H9 (cell line): ENCODE data around the gene QDPR. TPM values are rescaled to one million over a fixed set of nuclear protein-coding genes. Genes with fewer than 3 reads are reported as not detected.

ENCODE experiments used
- DNase-seq: peaks from one replicate; pipeline ENCODE4 v3.0.0-alpha.2; 2017
- H2AFZ ChIP-seq: one replicate; pipeline ENCODE4 v1.6.1; 2013; ENCODE audit warnings: mild to moderate bottlenecking, low read length, control low read depth, moderate library complexity
- H2AK5ac ChIP-seq: 2 replicates; pipeline ENCODE4 v1.6.1; 2013; ENCODE audit warnings: low read length, control low read depth, mixed read lengths; ENCODE audit not compliant: insufficient read length
- H2BK120ac ChIP-seq: one replicate; pipeline ENCODE4 v1.6.1; 2013; ENCODE audit warnings: low read depth, mild to moderate bottlenecking, low read length, control low read depth, inconsistent platforms; ENCODE audit not compliant: poor library complexity, severe bottlenecking
- H2BK12ac ChIP-seq: 2 replicates; pipeline ENCODE4 v1.6.1; 2013; ENCODE audit warnings: low read length, control low read depth, mixed read lengths, low read depth; ENCODE audit not compliant: insufficient read length
- H2BK15ac ChIP-seq: 2 replicates; pipeline ENCODE4 v1.6.1; 2013; ENCODE audit warnings: low read depth, low read length, control low read depth
- H2BK20ac ChIP-seq: one replicate; pipeline ENCODE4 v1.6.1; 2013; ENCODE audit warnings: low read depth, mild to moderate bottlenecking, low read length, control low read depth, inconsistent platforms; ENCODE audit not compliant: poor library complexity, severe bottlenecking
- H2BK5ac ChIP-seq: 2 replicates; pipeline ENCODE4 v1.6.1; 2013; ENCODE audit warnings: low read length, control low read depth, mixed read lengths; ENCODE audit not compliant: insufficient read length
- H3K14ac ChIP-seq: 2 replicates; pipeline ENCODE4 v1.6.1; 2013; ENCODE audit warnings: low read length, control low read depth; ENCODE audit not compliant: insufficient read depth
- H3K18ac ChIP-seq: 2 replicates; pipeline ENCODE4 v1.6.1; 2013; ENCODE audit warnings: low read depth, mild to moderate bottlenecking, mixed read lengths, low read length, control low read depth; ENCODE audit not compliant: insufficient read length
- H3K23ac ChIP-seq: 2 replicates; pipeline ENCODE4 v1.6.1; 2013; ENCODE audit warnings: low read length, control low read depth, mixed read lengths, low read depth; ENCODE audit not compliant: insufficient read length
- H3K23me2 ChIP-seq: 2 replicates; pipeline ENCODE4 v1.6.1; 2013; ENCODE audit warnings: low read depth, mild to moderate bottlenecking, mixed read lengths, low read length, control low read depth; ENCODE audit not compliant: insufficient read length, poor library complexity, severe bottlenecking
- H3K27ac ChIP-seq: 2 replicates; pipeline ENCODE4 v1.5.1; 2013; ENCODE audit warnings: low read length, control low read depth, mixed read lengths, low read depth; ENCODE audit not compliant: insufficient read length
- H3K27me3 ChIP-seq: 2 replicates; pipeline ENCODE4 v1.6.1; 2013; ENCODE audit warnings: low read length, control low read depth, inconsistent platforms; ENCODE audit not compliant: insufficient read depth
- H3K4ac ChIP-seq: 2 replicates; pipeline ENCODE4 v1.6.1; 2013; ENCODE audit warnings: low read depth, mild to moderate bottlenecking, control low read depth, inconsistent platforms, low read length, moderate library complexity
- H3K4me1 ChIP-seq: 2 replicates; pipeline ENCODE4 v1.6.1; 2013; ENCODE audit warnings: low read length, control low read depth, inconsistent platforms; ENCODE audit not compliant: insufficient read depth
- H3K4me2 ChIP-seq: 2 replicates; pipeline ENCODE4 v1.6.1; 2013; ENCODE audit warnings: low read length, control low read depth, mixed read lengths; ENCODE audit not compliant: insufficient read length, insufficient read depth
- H3K56ac ChIP-seq: 2 replicates; pipeline ENCODE4 v1.6.1; 2013; ENCODE audit warnings: low read depth, mild to moderate bottlenecking, mixed read lengths, low read length, control low read depth; ENCODE audit not compliant: insufficient read length
- H3K79me1 ChIP-seq: 2 replicates; pipeline ENCODE4 v1.6.1; 2013; ENCODE audit warnings: low read depth, mild to moderate bottlenecking, moderate library complexity, low read length, control low read depth, inconsistent platforms; ENCODE audit not compliant: insufficient read depth, poor library complexity, severe bottlenecking
- H3K79me2 ChIP-seq: 2 replicates; pipeline ENCODE4 v1.6.1; 2013; ENCODE audit warnings: low read length, control low read depth, inconsistent platforms; ENCODE audit not compliant: insufficient read depth
- H3K9ac ChIP-seq: 2 replicates; pipeline ENCODE4 v1.6.1; 2013; ENCODE audit warnings: low read length, control low read depth, mixed read lengths; ENCODE audit not compliant: insufficient read length; ENCODE audit errors: extremely low read depth
- H3K9me3 ChIP-seq: one replicate; pipeline ENCODE4 v1.6.1; 2013; ENCODE audit warnings: low read depth, low read length, inconsistent platforms; ENCODE audit not compliant: control insufficient read depth
- H3T11ph ChIP-seq: one replicate; pipeline ENCODE4 v1.6.1; 2013; ENCODE audit warnings: mild to moderate bottlenecking, low read length, control low read depth, inconsistent platforms
- H4K20me1 ChIP-seq: one replicate; pipeline ENCODE4 v1.6.1; 2013; ENCODE audit not compliant: control insufficient read depth, insufficient read length, insufficient read depth
- H4K5ac ChIP-seq: 2 replicates; pipeline ENCODE4 v1.6.1; 2013; ENCODE audit warnings: low read depth, mild to moderate bottlenecking, mixed read lengths, low read length, control low read depth; ENCODE audit not compliant: insufficient read length
- H4K8ac ChIP-seq: replicated peaks from 2 replicates; pipeline ENCODE4 v1.6.1; 2013; ENCODE audit warnings: low read length, control low read depth, mixed read lengths, low read depth; ENCODE audit not compliant: insufficient read length
- H4K91ac ChIP-seq: 2 replicates; pipeline ENCODE4 v1.6.1; 2013; ENCODE audit warnings: low read depth, mild to moderate bottlenecking, moderate library complexity, mixed read lengths, low read length, control low read depth; ENCODE audit not compliant: insufficient read length
- H3K27ac Mint-ChIP-seq, 3 experiments: 2 replicates in 2 of 3; 3 replicates in 1 of 3; pipeline ENCODE4 v1.8.0; 2020 to 2021; ENCODE audit warnings: mixed read lengths in 3 of 3, mild to moderate bottlenecking in 1 of 3, moderate library complexity in 1 of 3
- H3K27me3 Mint-ChIP-seq: 2 replicates; pipeline ENCODE4 v1.8.0; 2021; ENCODE audit warnings: low read depth, mild to moderate bottlenecking, moderate library complexity, mixed read lengths
- H3K36me3 Mint-ChIP-seq, 3 experiments: 2 replicates in 2 of 3; 3 replicates in 1 of 3; pipeline ENCODE4 v1.8.0; 2020 to 2021; ENCODE audit warnings: low read depth in 3 of 3, mixed read lengths in 3 of 3; ENCODE audit not compliant: insufficient read depth in 1 of 3
- H3K4me1 Mint-ChIP-seq, 2 experiments: 2 replicates each; pipeline ENCODE4 v1.8.0; 2020; ENCODE audit warnings: mixed read lengths in 2 of 2
- H3K4me3 Mint-ChIP-seq, 2 experiments: 2 replicates in 1 of 2; 3 replicates in 1 of 2; pipeline ENCODE4 v1.8.0; 2020 to 2021; ENCODE audit warnings: mild to moderate bottlenecking in 2 of 2, mixed read lengths in 2 of 2, moderate library complexity in 1 of 2
- H3K9me3 Mint-ChIP-seq, 2 experiments: 2 replicates in 1 of 2; 3 replicates in 1 of 2; pipeline ENCODE4 v1.8.0; 2020; ENCODE audit warnings: mild to moderate bottlenecking in 2 of 2, mixed read lengths in 2 of 2, moderate library complexity in 1 of 2
- WGBS: extraction: QIAGEN DNeasy Blood & Tissue Kit; methylation state at CpG from one replicate; pipeline ENCODE4 v1.1.7; 2013; ENCODE audit warnings: missing lambda C conversion rate, low lambda C conversion rate, mixed read lengths; ENCODE audit not compliant: insufficient read length; ENCODE audit errors: extremely low coverage; 5-methylcytosine and 5-hydroxymethylcytosine counted together
- total RNA-seq: library from RNA; stranded (reverse); gene quantifications from 2 replicates; pipeline ENCODE4 v1.2.1, GENCODE V29; 2021
- TF ChIP-seq, protein P1 (sequence below): fragments of 200-600 bp; sonication (generic); conservative IDR thresholded peaks from 3 replicates; pipeline ENCODE4 v1.8.0; 2021; ENCODE audit warnings: antibody characterized with exemption, mild to moderate bottlenecking

QDPR gene
- total RNA-seq, 1 experiment from 2014 or later, result 23.5 TPM

DNA sequence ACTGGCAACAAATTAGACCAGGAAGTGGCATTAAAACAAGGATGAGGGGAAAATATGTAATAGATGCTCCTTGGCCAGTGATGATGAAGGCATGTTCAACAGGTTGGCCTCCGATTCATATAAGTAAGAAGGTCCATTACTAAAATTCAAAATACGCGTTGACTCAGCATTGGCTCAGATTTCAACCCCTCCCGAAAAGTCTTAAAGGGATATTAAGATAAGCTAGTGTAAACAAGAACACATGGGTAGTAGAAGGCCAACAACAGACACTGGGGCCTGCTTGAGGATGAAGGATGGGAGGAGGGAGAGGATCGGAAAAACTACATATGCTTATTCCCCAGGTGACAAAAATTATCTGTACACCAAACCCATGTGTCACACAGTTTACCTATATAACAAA, 46.0 kb upstream of the QDPR start:
- Histone ChIP-seq H3K56ac (no peak overlapping the region), H3K4ac (no peak overlapping the region), H3T11ph (no peak overlapping the region), H2BK5ac (no peak overlapping the region), H3K9ac (no peak overlapping the region), H3K9me3 (no peaks in the 10 kb centered on the region), H2BK120ac (no peak overlapping the region), H4K20me1 (no peaks in the 10 kb centered on the region), H3K79me2 (no peaks in the 10 kb centered on the region), H2BK15ac (no peak overlapping the region), H4K91ac (no peak overlapping the region), H3K23ac (no peak overlapping the region), H4K8ac (no peak overlapping the region), H3K23me2 (no peaks in the 10 kb centered on the region), H3K79me1 (no peaks in the 10 kb centered on the region), H2AK5ac (no peak overlapping the region), H3K4me2 (no peak overlapping the region), H3K18ac (no peak overlapping the region), H2BK12ac (no peak overlapping the region), H2BK20ac (no peak overlapping the region), H4K5ac (no peak overlapping the region), H3K27me3 (no peaks in the 10 kb centered on the region), H3K14ac (no peak overlapping the region), H3K27ac (no peak overlapping the region), H3K4me1 (no peaks in the 10 kb centered on the region), H2AFZ (no peak overlapping the region)
- WGBS, result no CpG with 5 or more reads among the region's 5 CpGs
- peaks cover 0 to 5% of the 10 kb centered on the region in 2 experiments; a peak in 1 of 4 replicates for H3K4me1 Mint-ChIP-seq
- H3K4me3 Mint-ChIP-seq, result no peak overlapping the region
- H3K9me3 Mint-ChIP-seq, result no peaks in the 10 kb centered on the region
- no peaks in the 10 kb centered on the region for H3K36me3 Mint-ChIP-seq
- TF ChIP-seq, protein P1, sequence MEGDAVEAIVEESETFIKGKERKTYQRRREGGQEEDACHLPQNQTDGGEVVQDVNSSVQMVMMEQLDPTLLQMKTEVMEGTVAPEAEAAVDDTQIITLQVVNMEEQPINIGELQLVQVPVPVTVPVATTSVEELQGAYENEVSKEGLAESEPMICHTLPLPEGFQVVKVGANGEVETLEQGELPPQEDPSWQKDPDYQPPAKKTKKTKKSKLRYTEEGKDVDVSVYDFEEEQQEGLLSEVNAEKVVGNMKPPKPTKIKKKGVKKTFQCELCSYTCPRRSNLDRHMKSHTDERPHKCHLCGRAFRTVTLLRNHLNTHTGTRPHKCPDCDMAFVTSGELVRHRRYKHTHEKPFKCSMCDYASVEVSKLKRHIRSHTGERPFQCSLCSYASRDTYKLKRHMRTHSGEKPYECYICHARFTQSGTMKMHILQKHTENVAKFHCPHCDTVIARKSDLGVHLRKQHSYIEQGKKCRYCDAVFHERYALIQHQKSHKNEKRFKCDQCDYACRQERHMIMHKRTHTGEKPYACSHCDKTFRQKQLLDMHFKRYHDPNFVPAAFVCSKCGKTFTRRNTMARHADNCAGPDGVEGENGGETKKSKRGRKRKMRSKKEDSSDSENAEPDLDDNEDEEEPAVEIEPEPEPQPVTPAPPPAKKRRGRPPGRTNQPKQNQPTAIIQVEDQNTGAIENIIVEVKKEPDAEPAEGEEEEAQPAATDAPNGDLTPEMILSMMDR, result no peak
- H3K27me3 Mint-ChIP-seq, result peaks cover 13% of the 10 kb centered on the region
- no peak for DNase-seq
- H3K27ac Mint-ChIP-seq, result no peak overlapping the region
